ENCODE results near the gene SNX4.

DNA sequence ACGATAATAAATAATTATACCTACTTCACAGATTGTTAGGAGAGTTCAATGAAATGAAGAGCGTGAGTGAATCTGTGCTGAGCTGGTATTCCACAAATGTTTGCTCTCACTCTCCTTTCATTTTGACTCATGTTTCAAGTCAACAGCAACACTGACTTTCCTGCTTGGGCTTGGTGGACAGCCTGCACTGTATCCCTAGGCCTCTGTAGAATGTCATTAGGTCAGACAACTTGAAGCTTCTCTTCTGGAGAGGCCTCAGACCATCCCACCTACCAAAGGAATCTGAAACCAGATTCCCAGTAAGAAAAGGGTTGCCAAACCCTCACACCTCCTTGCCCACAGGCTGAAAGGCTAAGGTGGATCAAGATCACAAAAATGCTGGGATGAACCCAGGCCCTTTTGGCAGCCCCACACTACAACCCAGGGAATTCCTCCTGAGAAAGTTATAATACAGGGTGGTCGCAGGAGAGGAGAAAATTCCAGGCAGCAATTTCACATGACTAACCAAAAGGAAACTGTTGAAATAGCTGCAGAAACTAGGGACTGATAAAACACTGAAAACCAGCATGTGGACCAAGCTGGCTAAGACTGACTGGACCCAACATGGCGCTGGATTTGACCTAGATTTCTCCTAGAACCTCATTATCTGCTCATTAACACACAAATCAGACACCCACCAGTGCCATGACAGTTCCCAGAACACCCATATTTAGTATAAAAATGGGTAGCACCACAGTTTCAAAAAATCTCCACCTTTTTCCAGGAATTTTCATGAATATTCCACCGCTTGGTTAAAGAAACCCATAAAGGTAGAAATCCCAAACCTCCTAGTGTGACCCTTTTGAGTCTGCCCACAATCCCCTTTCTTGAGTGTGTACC is 87.9 kb downstream of the SNX4 start:
- TF ChIP-seq, protein P1, sequence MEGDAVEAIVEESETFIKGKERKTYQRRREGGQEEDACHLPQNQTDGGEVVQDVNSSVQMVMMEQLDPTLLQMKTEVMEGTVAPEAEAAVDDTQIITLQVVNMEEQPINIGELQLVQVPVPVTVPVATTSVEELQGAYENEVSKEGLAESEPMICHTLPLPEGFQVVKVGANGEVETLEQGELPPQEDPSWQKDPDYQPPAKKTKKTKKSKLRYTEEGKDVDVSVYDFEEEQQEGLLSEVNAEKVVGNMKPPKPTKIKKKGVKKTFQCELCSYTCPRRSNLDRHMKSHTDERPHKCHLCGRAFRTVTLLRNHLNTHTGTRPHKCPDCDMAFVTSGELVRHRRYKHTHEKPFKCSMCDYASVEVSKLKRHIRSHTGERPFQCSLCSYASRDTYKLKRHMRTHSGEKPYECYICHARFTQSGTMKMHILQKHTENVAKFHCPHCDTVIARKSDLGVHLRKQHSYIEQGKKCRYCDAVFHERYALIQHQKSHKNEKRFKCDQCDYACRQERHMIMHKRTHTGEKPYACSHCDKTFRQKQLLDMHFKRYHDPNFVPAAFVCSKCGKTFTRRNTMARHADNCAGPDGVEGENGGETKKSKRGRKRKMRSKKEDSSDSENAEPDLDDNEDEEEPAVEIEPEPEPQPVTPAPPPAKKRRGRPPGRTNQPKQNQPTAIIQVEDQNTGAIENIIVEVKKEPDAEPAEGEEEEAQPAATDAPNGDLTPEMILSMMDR (IDR thresholded peaks at IDR 0.05; ENCODE audit: low read length) = no peak
- TF ChIP-seq EZH2phosphoT487 (IDR thresholded peaks at IDR 0.05; ENCODE audit: low read length) = no peak
- TF ChIP-seq EZH2 (optimal IDR thresholded peaks at IDR 0.05; ENCODE audit: low read depth, low read length) = no peak

Data from MM.1S (cell line).